HG02970 (cell line): ENCODE data around the gene ADAMTS9.

Source experiments
- ATAC-seq: cut with Tn5 transposase; IDR thresholded peaks from one replicate; pipeline ENCODE4 v1.9.1; 2021; ENCODE audit warnings: mild to moderate bottlenecking, moderate library complexity, moderate number of reproducible peaks; ENCODE audit not compliant: unreplicated experiment, low FRiP score

The ADAMTS9 gene

GRCh38 chr3:64687781-64688604, at the start of gene ADAMTS9:
ADAMTS9 (minus strand) TSS chr3:64688000; CDS start chr3:64687657, 343 bp downstream.
- no peak for ATAC-seq

- ATAC-seq = no peak
Observed at GRCh38 chr3:64732576-64732975, 44.8 kb upstream of the ADAMTS9 start.

GRCh38 chr3:64730681-64731080, 42.9 kb upstream of the ADAMTS9 start:
- ATAC-seq = no peak

- no peak for ATAC-seq
Observed at GRCh38 chr3:64728994-64729393, 41.2 kb upstream of the ADAMTS9 start.

- no peak for ATAC-seq
Observed at GRCh38 chr3:64728428-64728827, 40.6 kb upstream of the ADAMTS9 start.

GRCh38 chr3:64726414-64727090, 38.8 kb upstream of the ADAMTS9 start:
- no peak for ATAC-seq

GRCh38 chr3:64718976-64719375, 31.2 kb upstream of the ADAMTS9 start:
- no peak for ATAC-seq

GRCh38 chr3:64717872-64718613, 30.2 kb upstream of the ADAMTS9 start:
- ATAC-seq = no peak

- ATAC-seq = no peak
Observed at GRCh38 chr3:64717411-64717810, 29.6 kb upstream of the ADAMTS9 start.

- ATAC-seq = no peak
Observed at GRCh38 chr3:64716110-64716710, 28.4 kb upstream of the ADAMTS9 start.

- no peak for ATAC-seq
Observed at GRCh38 chr3:64715211-64715982, 27.6 kb upstream of the ADAMTS9 start.

GRCh38 chr3:64708456-64708855, 20.7 kb upstream of the ADAMTS9 start:
- ATAC-seq = no peak

GRCh38 chr3:64705946-64706345, 18.1 kb upstream of the ADAMTS9 start:
- no peak for ATAC-seq

GRCh38 chr3:64696896-64697295, 9.1 kb upstream of the ADAMTS9 start:
- ATAC-seq = no peak

- no peak for ATAC-seq
Observed at GRCh38 chr3:64694114-64694513, 6.3 kb upstream of the ADAMTS9 start.

GRCh38 chr3:64693031-64693430, 5.2 kb upstream of the ADAMTS9 start:
- no peak for ATAC-seq

- ATAC-seq = no peak
Observed at GRCh38 chr3:64691051-64691450, 3.3 kb upstream of the ADAMTS9 start.

GRCh38 chr3:64687086-64687780, 567 bp downstream of the ADAMTS9 start:
- ATAC-seq = no peak

GRCh38 chr3:64686446-64686908, 1.3 kb downstream of the ADAMTS9 start:
- no peak for ATAC-seq
